HG03469 (cell line): Measurements from ENCODE around the gene MYO1E.
"Not testable (repeated sequence)": the region's sequence is repeated elsewhere in the genome, so short reads cannot be mapped to it uniquely, and the experiment has no call there.

ENCODE experiments used
- ATAC-seq: cut with Tn5 transposase; IDR thresholded peaks from one replicate; pipeline ENCODE4 v1.9.1; 2021; ENCODE audit warnings: mild to moderate bottlenecking, moderate library complexity, moderate number of reproducible peaks; ENCODE audit not compliant: unreplicated experiment

MYO1E gene

GRCh38 chr15:59387196-59387878 is 14.7 kb upstream of the MYO1E start:
- not testable (repeated sequence) for ATAC-seq

GRCh38 chr15:59385171-59385570 is 12.5 kb upstream of the MYO1E start:
- no peak for ATAC-seq

- no peak for ATAC-seq
Observed at GRCh38 chr15:59384507-59384906, 11.8 kb upstream of the MYO1E start.

- no peak for ATAC-seq
Observed at GRCh38 chr15:59380902-59381610, 8.4 kb upstream of the MYO1E start.

- ATAC-seq, result no peak
Observed at GRCh38 chr15:59379531-59379930, 6.9 kb upstream of the MYO1E start.

- no peak for ATAC-seq
Observed at GRCh38 chr15:59378855-59379254, 6.2 kb upstream of the MYO1E start.

GRCh38 chr15:59377924-59378323 is 5.3 kb upstream of the MYO1E start:
- ATAC-seq, result no peak

GRCh38 chr15:59376733-59377132 is 4.1 kb upstream of the MYO1E start:
- ATAC-seq, result no peak

- no peak for ATAC-seq
Observed at GRCh38 chr15:59373215-59373614, 544 bp upstream of the MYO1E start.

GRCh38 chr15:59371458-59372351 is 966 bp downstream of the MYO1E start:
- no peak for ATAC-seq

- no peak for ATAC-seq
Observed at GRCh38 chr15:59369597-59369996, 3.1 kb downstream of the MYO1E start.

GRCh38 chr15:59367022-59367451 is 5.6 kb downstream of the MYO1E start:
- ATAC-seq, result no peak

GRCh38 chr15:59366333-59367021 is 6.2 kb downstream of the MYO1E start:
- no peak for ATAC-seq

- ATAC-seq, result no peak
Observed at GRCh38 chr15:59364248-59364647, 8.4 kb downstream of the MYO1E start.

- ATAC-seq, result no peak
Observed at GRCh38 chr15:59362331-59362730, 10.3 kb downstream of the MYO1E start.

GRCh38 chr15:59360896-59361295 is 11.8 kb downstream of the MYO1E start:
- no peak for ATAC-seq

GRCh38 chr15:59360305-59360704 is 12.4 kb downstream of the MYO1E start:
- no peak for ATAC-seq

GRCh38 chr15:59355730-59356129 is 16.9 kb downstream of the MYO1E start:
- ATAC-seq, result no peak

- no peak for ATAC-seq
Observed at GRCh38 chr15:59354417-59355031, 18.1 kb downstream of the MYO1E start.

GRCh38 chr15:59353994-59354416 is 18.7 kb downstream of the MYO1E start:
- ATAC-seq, result no peak
